Hepatocyte (in vitro differentiated cells): Measurements from ENCODE around the gene MAP3K5. TPM values are rescaled to one million over a fixed set of nuclear protein-coding genes. Genes with fewer than 3 reads are reported as not detected.

Experiments used
- DNase-seq: peaks from one replicate; pipeline ENCODE4 v3.0.0-alpha.2; 2016; ENCODE audit warnings: low spot score
- H2AFZ ChIP-seq: fragments of 200-600 bp; sonication (generic); 2 replicates; pipeline ENCODE4 v1.6.0; 2016; ENCODE audit warnings: antibody characterized with exemption, mild to moderate bottlenecking
- H3K27ac ChIP-seq: fragments of 200-600 bp; sonication (generic); 2 replicates; pipeline ENCODE4 v1.5.1; 2016; ENCODE audit warnings: mild to moderate bottlenecking
- H3K27me3 ChIP-seq: fragments of 200-600 bp; sonication (generic); 2 replicates; pipeline ENCODE4 v1.6.1; 2016
- H3K36me3 ChIP-seq: fragments of 200-600 bp; sonication (generic); replicated peaks from 2 replicates; pipeline ENCODE4 v1.5.1; 2016; ENCODE audit warnings: low read depth; ENCODE audit not compliant: insufficient read depth
- H3K4me1 ChIP-seq: fragments of 200-600 bp; sonication (generic); 2 replicates; pipeline ENCODE4 v1.5.1; 2016; ENCODE audit warnings: mild to moderate bottlenecking, moderate library complexity; ENCODE audit not compliant: insufficient read depth
- H3K4me2 ChIP-seq: fragments of 200-600 bp; sonication (generic); 2 replicates; pipeline ENCODE4 v1.6.0; 2016
- H3K4me3 ChIP-seq: fragments of 200-600 bp; sonication (generic); 2 replicates; pipeline ENCODE4 v1.5.1; 2016; ENCODE audit warnings: mild to moderate bottlenecking
- H3K79me2 ChIP-seq: fragments of 200-600 bp; sonication (generic); 2 replicates; pipeline ENCODE4 v1.6.0; 2017; ENCODE audit warnings: mild to moderate bottlenecking
- H3K9me2 ChIP-seq: fragments of 200-600 bp; sonication (generic); replicated peaks from 2 replicates; pipeline ENCODE4 v1.6.0; 2017; ENCODE audit warnings: mild to moderate bottlenecking; ENCODE audit not compliant: insufficient read depth
- H3K9me3 ChIP-seq: fragments of 200-600 bp; sonication (generic); 2 replicates; pipeline ENCODE4 v1.5.1; 2016; ENCODE audit warnings: low read depth, mild to moderate bottlenecking
- H4K20me1 ChIP-seq: fragments of 200-600 bp; sonication (generic); 2 replicates; pipeline ENCODE4 v1.6.0; 2016; ENCODE audit warnings: mild to moderate bottlenecking; ENCODE audit not compliant: insufficient read depth, poor library complexity, severe bottlenecking
- CTCF ChIP-seq: fragments of 200-600 bp; sonication (generic); IDR thresholded peaks from 2 replicates; pipeline ENCODE4 v1.5.1; 2016; ENCODE audit warnings: antibody characterized with exemption, mild to moderate bottlenecking; ENCODE audit not compliant: poor library complexity
- EZH2 ChIP-seq: fragments of 200-600 bp; sonication (generic); IDR thresholded peaks from 2 replicates; pipeline ENCODE4 v1.6.1; 2016; ENCODE audit warnings: antibody characterized with exemption, mild to moderate bottlenecking, borderline replicate concordance
- EZH2phosphoT487 ChIP-seq: fragments of 200-600 bp; sonication (generic); IDR thresholded peaks from one replicate; pipeline ENCODE4 v1.6.1; 2018; ENCODE audit warnings: antibody characterized with exemption, mild to moderate bottlenecking, low read depth, moderate library complexity; ENCODE audit not compliant: unreplicated experiment, severe bottlenecking
- WGBS: methylation state at CpG from one replicate; pipeline ENCODE4 v1.1.6; 2016; ENCODE audit warnings: low lambda C conversion rate; ENCODE audit errors: missing lambda C conversion rate; 5-methylcytosine and 5-hydroxymethylcytosine counted together
- polyA plus RNA-seq: library from polyadenylated mRNA; unstranded; fragments of >200 nt; fragmentation: Nextera tagmentation; extraction: Ambion mirVana; gene quantifications from 2 replicates; pipeline ENCODE4 v1.2.1, GENCODE V29; 2016
- total RNA-seq: library from RNA; depleted of rRNA; stranded (reverse); fragments of >200 nt; gene quantifications from 2 replicates; pipeline ENCODE4 v1.2.3, GENCODE V29; 2014

MAP3K5 gene
- total and polyA plus RNA-seq, 2 experiments from 2014 or later: 2.2 to 5.9 TPM

GRCh38 chr6:136532030-136532429 lies 260.2 kb downstream of the MAP3K5 start:
- DNase-seq: no peak
- TF ChIP-seq EZH2: no peak
- TF ChIP-seq EZH2phosphoT487: no peak
- TF ChIP-seq CTCF: no peak
- H3K4me3 ChIP-seq: no peak overlapping the region
- H3K27me3 ChIP-seq: no peaks in the 10 kb centered on the region
- H3K4me2 ChIP-seq: no peak overlapping the region
- H3K27ac ChIP-seq: no peak overlapping the region
- no peaks in the 10 kb centered on the region for H3K9me3 ChIP-seq
- no peaks in the 10 kb centered on the region for H3K36me3 ChIP-seq
- peaks cover 92% of the 10 kb centered on the region for H3K79me2 ChIP-seq
- no peaks in the 10 kb centered on the region for H3K4me1 ChIP-seq
- no peaks in the 10 kb centered on the region for H3K9me2 ChIP-seq
- peaks cover 7% of the 10 kb centered on the region for H4K20me1 ChIP-seq
- WGBS: 93% methylated on average over 6 of the region's 6 CpGs
- H2AFZ ChIP-seq: no peak overlapping the region

GRCh38 chr6:136529710-136530109 lies 262.6 kb downstream of the MAP3K5 start:
- Histone ChIP-seq H3K9me3 (no peaks in the 10 kb centered on the region), H3K4me2 (no peak overlapping the region), H3K36me3 (no peaks in the 10 kb centered on the region), H3K27me3 (no peaks in the 10 kb centered on the region), H3K9me2 (no peaks in the 10 kb centered on the region), H2AFZ (no peak overlapping the region), H3K4me1 (peaks cover 6% of the 10 kb centered on the region), H3K27ac (no peak overlapping the region), H3K4me3 (no peak overlapping the region), H3K79me2 (peaks cover 75% of the 10 kb centered on the region), H4K20me1 (peaks cover 13% of the 10 kb centered on the region)
- TF ChIP-seq EZH2phosphoT487 (no peak), CTCF (no peak), EZH2 (no peak)
- DNase-seq: no peak
- 97% methylated on average over 3 of the region's 3 CpGs for whole genome bisulfite sequencing

GRCh38 chr6:136528477-136528876 lies 263.8 kb downstream of the MAP3K5 start:
- peaks cover 8% of the 10 kb centered on the region for H4K20me1 ChIP-seq
- no peaks in the 10 kb centered on the region for H3K27me3 ChIP-seq
- H3K36me3 ChIP-seq: no peaks in the 10 kb centered on the region
- peaks cover 6% of the 10 kb centered on the region for H3K4me1 ChIP-seq
- H3K4me3 ChIP-seq: no peak overlapping the region
- H3K4me2 ChIP-seq: no peak overlapping the region
- no peak overlapping the region for H2AFZ ChIP-seq
- no peak for TF ChIP-seq EZH2phosphoT487
- no peak for TF ChIP-seq CTCF
- TF ChIP-seq EZH2: no peak
- DNase-seq: no peak
- H3K79me2 ChIP-seq: peaks cover 68% of the 10 kb centered on the region
- H3K9me2 ChIP-seq: no peaks in the 10 kb centered on the region
- H3K9me3 ChIP-seq: no peaks in the 10 kb centered on the region
- 76% methylated on average over 1 of the region's 1 CpG for WGBS
- H3K27ac ChIP-seq: no peak overlapping the region

GRCh38 chr6:136527831-136528230 lies 264.4 kb downstream of the MAP3K5 start:
- no peak for TF ChIP-seq EZH2
- no peaks in the 10 kb centered on the region for H3K36me3 ChIP-seq
- no peak for DNase-seq
- peaks cover 8% of the 10 kb centered on the region for H4K20me1 ChIP-seq
- no peaks in the 10 kb centered on the region for H3K27me3 ChIP-seq
- H3K27ac ChIP-seq: no peak overlapping the region
- no peaks in the 10 kb centered on the region for H3K9me3 ChIP-seq
- WGBS: 84% methylated on average over 6 of the region's 6 CpGs
- no peak overlapping the region for H3K4me3 ChIP-seq
- H3K4me1 ChIP-seq: peaks cover 6% of the 10 kb centered on the region
- no peaks in the 10 kb centered on the region for H3K9me2 ChIP-seq
- no peak overlapping the region for H3K4me2 ChIP-seq
- H2AFZ ChIP-seq: no peak overlapping the region
- peaks cover 68% of the 10 kb centered on the region for H3K79me2 ChIP-seq
